Fibroblast of lung (primary cell): ENCODE results near the gene NFYC. TPM values are rescaled to one million over a fixed set of nuclear protein-coding genes. Genes with fewer than 3 reads are reported as not detected.

Experiments
- DNase-seq, 2 donors: peaks; one replicate each; pipeline versions ENCODE4 v3.0.0 to v3.0.0-alpha.2; 2010; ENCODE audit warnings: low read depth in 2 of 2
- H2AFZ ChIP-seq: 2 replicates; pipeline ENCODE4 v1.5.1; 2012; ENCODE audit warnings: low read length, control low read depth, inconsistent platforms
- H3K27ac ChIP-seq: 2 replicates; pipeline ENCODE4 v1.5.1; 2011; ENCODE audit warnings: low read length, control low read depth; ENCODE audit not compliant: insufficient read depth
- H3K27me3 ChIP-seq: 2 replicates; pipeline ENCODE4 v1.5.1; 2011; ENCODE audit warnings: mild to moderate bottlenecking, low read length; ENCODE audit not compliant: control insufficient read depth, insufficient read depth
- H3K36me3 ChIP-seq: 2 replicates; pipeline ENCODE4 v1.5.1; 2011; ENCODE audit warnings: low read length; ENCODE audit not compliant: control insufficient read depth, insufficient read depth
- H3K4me1 ChIP-seq: 2 replicates; pipeline ENCODE4 v1.5.1; 2011; ENCODE audit warnings: low read length; ENCODE audit not compliant: control insufficient read depth, insufficient read depth; ENCODE audit errors: extremely low read depth
- H3K4me2 ChIP-seq: 2 replicates; pipeline ENCODE4 v1.5.1; 2011; ENCODE audit warnings: low read length, control low read depth; ENCODE audit not compliant: insufficient read depth; ENCODE audit errors: extremely low read depth
- H3K4me3 ChIP-seq, 4 experiments: fragments of 200-600 bp in 1 of 4; sonication (generic) in 1 of 4; replicated peaks in 1 of 4; 2 replicates each; pipeline ENCODE4 v1.5.1; 2011 to 2016; ENCODE audit warnings: low read length in 4 of 4, low read depth in 3 of 4, mild to moderate bottlenecking in 3 of 4, control low read depth in 2 of 4, inconsistent platforms in 1 of 4, mixed read lengths in 1 of 4; ENCODE audit not compliant: insufficient read depth in 1 of 4; ENCODE audit errors: control extremely low read depth in 1 of 4
- H3K79me2 ChIP-seq: 2 replicates; pipeline ENCODE4 v1.5.1; 2012; ENCODE audit warnings: mild to moderate bottlenecking, low read length, inconsistent platforms; ENCODE audit not compliant: control insufficient read depth, insufficient read depth
- H3K9ac ChIP-seq: 2 replicates; pipeline ENCODE4 v1.5.1; 2011; ENCODE audit warnings: mild to moderate bottlenecking, low read length, control low read depth; ENCODE audit not compliant: insufficient read depth
- H3K9me3 ChIP-seq: 2 replicates; pipeline ENCODE4 v1.5.1; 2012; ENCODE audit warnings: low read depth, low read length; ENCODE audit not compliant: control insufficient read depth, insufficient read depth
- H4K20me1 ChIP-seq: 2 replicates; pipeline ENCODE4 v1.5.1; 2011; ENCODE audit warnings: low read length; ENCODE audit not compliant: control insufficient read depth, insufficient read depth; ENCODE audit errors: extremely low read depth
- CTCF ChIP-seq, 2 donors: IDR thresholded peaks in 1 of 2; conservative IDR thresholded peaks in 1 of 2; 1 replicate in 1 of 2; 2 replicates in 1 of 2; pipeline ENCODE4 v1.5.1; 2011 to 2012; ENCODE audit warnings: low read length in 2 of 2, control low read depth in 1 of 2, inconsistent platforms in 1 of 2, low read depth in 1 of 2, mild to moderate bottlenecking in 1 of 2
- EZH2 ChIP-seq: IDR thresholded peaks from 2 replicates; pipeline ENCODE4 v1.5.1; 2012; ENCODE audit warnings: low read length, control low read depth, mild to moderate bottlenecking; ENCODE audit errors: missing control alignments
- polyA plus RNA-seq, 2 donors: library from polyadenylated mRNA; depleted of rRNA in 1 of 2; stranded (reverse) in 1 of 2; unstranded in 1 of 2; fragments of >200 nt; gene quantifications; 2 replicates each; pipeline ENCODE4 v1.2.1, GENCODE V29; 2011 to 2012; ENCODE audit warnings: missing spikeins in 1 of 2
- total RNA-seq: library from RNA; depleted of rRNA; stranded (reverse); fragments of >200 nt; gene quantifications from 2 replicates; pipeline ENCODE4 v1.2.1, GENCODE V29; 2014

NFYC gene
- total and polyA plus RNA-seq, 2 donors (not counting 1 experiment from before 2014, with no cell fraction given) = 23.8 to 31.0 TPM

GRCh38 chr1:40751802-40752201 lies 60.3 kb downstream of the NFYC start:
- no peaks in the 10 kb centered on the region for H3K27me3 ChIP-seq
- no peak overlapping the region for H3K27ac ChIP-seq
- TF ChIP-seq EZH2 (no peak), CTCF (conservative IDR thresholded peaks at IDR 0.05 in 1 of 2, IDR thresholded peaks at IDR 0.05 in 1 of 2; ENCODE audit: low read depth in 1 of 2, low read length in 2 of 2) (no peak)
- DNase-seq = no peak
- H3K4me1 ChIP-seq = no peaks in the 10 kb centered on the region
- no peak overlapping the region for H2AFZ ChIP-seq
- no peaks in the 10 kb centered on the region for H3K9me3 ChIP-seq
- H3K9ac ChIP-seq = no peak overlapping the region
- H4K20me1 ChIP-seq = no peaks in the 10 kb centered on the region
- peaks cover 4% of the 10 kb centered on the region for H3K36me3 ChIP-seq
- no peaks in the 10 kb centered on the region for H3K79me2 ChIP-seq
- no peak overlapping the region for H3K4me2 ChIP-seq
- no peak overlapping the region for H3K4me3 ChIP-seq

- Histone ChIP-seq H3K4me3 (no peak overlapping the region), H3K27ac (no peak overlapping the region), H4K20me1 (no peaks in the 10 kb centered on the region), H3K9me3 (no peaks in the 10 kb centered on the region), H3K79me2 (no peaks in the 10 kb centered on the region), H3K27me3 (no peaks in the 10 kb centered on the region), H3K9ac (no peak overlapping the region), H3K36me3 (peaks cover 9% of the 10 kb centered on the region), H3K4me2 (no peak overlapping the region), H2AFZ (no peak overlapping the region), H3K4me1 (no peaks in the 10 kb centered on the region)
- TF ChIP-seq EZH2 (no peak), CTCF (conservative IDR thresholded peaks at IDR 0.05 in 1 of 2, IDR thresholded peaks at IDR 0.05 in 1 of 2; ENCODE audit: low read depth in 1 of 2, low read length in 2 of 2) (no peak)
- no peak for DNase-seq
Observed at GRCh38 chr1:40753142-40753882, 61.8 kb downstream of the NFYC start.

DNA sequence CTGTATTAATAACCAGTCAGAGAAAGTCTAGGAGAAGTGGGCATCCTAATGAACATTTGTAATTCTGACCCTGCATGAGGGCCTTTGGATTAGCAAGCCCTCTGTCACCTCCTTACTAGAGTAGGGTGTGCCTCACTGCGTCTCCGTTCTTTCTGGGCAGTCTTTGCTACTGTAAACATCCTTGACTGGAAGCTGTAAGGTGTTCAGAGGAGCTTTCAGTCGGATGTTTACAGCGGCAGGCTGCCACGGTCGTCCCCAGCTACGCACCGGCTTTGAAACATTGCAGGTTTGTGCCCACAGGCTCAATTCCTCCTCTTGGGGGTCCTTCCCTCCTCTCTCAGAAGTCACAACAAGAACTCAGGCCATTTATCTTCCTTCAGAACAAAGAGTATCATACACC lies 62.7 kb downstream of the NFYC start:
- no peak for TF ChIP-seq CTCF (conservative IDR thresholded peaks at IDR 0.05 in 1 of 2, IDR thresholded peaks at IDR 0.05 in 1 of 2; ENCODE audit: low read depth in 1 of 2, low read length in 2 of 2)
- TF ChIP-seq EZH2 = no peak
- Histone ChIP-seq H3K27ac (no peak overlapping the region), H3K79me2 (no peaks in the 10 kb centered on the region), H3K4me2 (no peak overlapping the region), H4K20me1 (no peaks in the 10 kb centered on the region), H3K9me3 (no peaks in the 10 kb centered on the region), H3K27me3 (no peaks in the 10 kb centered on the region), H3K4me3 (no peak overlapping the region), H3K9ac (no peak overlapping the region), H3K36me3 (peaks cover 9% of the 10 kb centered on the region), H2AFZ (no peak overlapping the region), H3K4me1 (no peaks in the 10 kb centered on the region)
- DNase-seq = no peak
